Activated CD4-positive, alpha-beta T cell treated with anti-CD3 and anti-CD28 coated beads for 4 hours (primary cell): ENCODE data around the gene EBLN1.
"Not testable (repeated sequence)": the region's sequence is repeated elsewhere in the genome, so short reads cannot be mapped to it uniquely, and the experiment has no call there.

Experiments used
- DNase-seq, 2 donors: peaks; one replicate each; pipeline ENCODE4 v3.0.0-alpha.2; 2020

EBLN1 gene

DNA sequence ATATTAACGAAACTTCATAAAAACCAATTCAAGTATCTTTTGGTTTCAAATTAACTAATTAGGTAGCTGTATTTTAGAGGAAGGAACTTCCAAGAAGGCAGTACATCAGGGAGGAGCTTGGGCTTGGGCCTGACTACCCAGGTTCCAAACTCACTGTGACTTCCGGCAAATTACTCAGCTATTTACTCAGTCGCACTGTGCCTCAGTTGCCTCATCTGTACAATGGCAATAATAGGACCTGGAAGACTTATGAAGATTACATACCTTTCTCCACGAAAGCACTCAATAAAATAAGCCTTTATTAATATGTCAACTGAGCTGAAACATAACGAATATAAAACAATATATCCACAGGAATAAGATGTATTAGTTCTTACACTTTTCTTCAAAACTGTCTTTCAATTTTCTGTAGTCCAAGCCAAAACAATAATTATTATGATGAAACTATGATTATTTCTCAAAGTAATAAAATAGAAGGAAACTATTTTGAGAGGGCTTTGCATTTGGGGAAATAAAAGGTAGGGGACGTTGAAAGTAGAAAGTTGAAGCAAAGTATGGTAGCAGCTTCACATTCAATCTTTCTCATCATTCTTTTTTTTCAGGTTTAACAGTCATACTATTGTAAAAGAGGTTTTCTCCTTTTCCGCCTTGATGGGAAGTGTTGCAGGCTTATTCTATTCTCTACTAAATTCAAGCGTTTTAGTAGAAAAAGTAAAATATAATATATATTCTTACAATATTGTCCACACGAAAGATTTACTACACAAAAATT is 10.5 kb upstream of the EBLN1 start:
- DNase-seq = no peak

DNA sequence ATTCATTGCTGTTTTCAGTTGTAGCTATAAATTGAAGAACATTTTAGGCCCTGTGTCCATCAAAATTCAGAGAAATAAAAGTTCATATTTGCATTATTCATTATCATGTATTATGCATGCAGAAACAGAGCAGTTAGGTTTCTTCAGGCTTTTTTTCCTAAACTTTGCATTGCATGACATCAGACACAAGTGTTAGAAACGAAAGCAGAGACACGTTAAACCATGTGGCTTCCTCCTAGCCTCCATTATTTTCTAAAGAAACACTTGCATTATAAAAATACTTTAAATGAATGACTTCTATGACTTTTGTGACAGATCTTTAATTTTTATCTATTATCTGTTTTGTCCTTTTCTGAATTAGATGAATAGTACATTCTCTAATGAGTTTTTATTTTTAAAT is 8.8 kb upstream of the EBLN1 start:
- no peak for DNase-seq

DNA sequence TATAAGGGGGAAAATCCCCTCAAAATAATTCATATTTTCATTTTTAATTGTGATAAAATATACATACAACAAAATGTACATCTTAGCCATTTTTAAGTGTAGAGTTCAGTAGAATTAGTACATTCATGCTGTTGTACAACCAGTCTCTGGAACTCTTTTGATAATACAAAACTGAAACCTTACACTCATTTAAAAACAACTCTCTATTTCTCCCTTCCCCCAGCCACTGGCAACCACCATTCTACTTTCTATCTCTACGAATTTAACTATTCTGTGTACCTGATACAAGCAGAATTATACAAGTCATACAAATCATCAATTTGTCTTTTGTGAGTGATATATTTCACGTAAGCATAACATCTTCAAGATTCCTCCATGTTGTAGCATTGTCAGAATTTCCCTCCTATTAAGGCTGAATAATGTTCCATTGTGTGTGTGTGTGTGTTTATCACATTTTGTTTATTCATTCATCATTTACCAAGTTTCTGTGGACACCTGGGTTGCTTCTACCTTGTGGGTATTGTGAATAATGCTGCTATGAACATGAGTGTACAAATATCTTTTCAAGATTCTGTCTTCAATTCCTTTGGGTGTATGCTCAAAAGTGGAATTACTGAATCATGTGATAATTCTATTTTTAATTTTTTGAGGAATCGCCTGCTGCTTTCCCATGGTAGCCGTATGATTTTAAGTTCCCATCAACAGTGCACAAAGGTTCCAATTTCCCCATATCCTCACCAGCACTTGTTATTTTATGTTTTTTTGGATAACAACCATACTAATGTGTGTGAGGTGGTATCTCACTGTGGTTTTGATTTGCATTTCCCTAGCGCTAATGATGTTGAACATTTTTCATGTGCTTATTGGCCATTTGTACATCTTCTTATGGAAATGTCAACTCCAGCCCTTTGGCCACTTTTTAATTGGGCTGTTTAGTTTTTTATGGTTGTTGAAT is 4.7 kb upstream of the EBLN1 start:
- DNase-seq = no peak

DNA sequence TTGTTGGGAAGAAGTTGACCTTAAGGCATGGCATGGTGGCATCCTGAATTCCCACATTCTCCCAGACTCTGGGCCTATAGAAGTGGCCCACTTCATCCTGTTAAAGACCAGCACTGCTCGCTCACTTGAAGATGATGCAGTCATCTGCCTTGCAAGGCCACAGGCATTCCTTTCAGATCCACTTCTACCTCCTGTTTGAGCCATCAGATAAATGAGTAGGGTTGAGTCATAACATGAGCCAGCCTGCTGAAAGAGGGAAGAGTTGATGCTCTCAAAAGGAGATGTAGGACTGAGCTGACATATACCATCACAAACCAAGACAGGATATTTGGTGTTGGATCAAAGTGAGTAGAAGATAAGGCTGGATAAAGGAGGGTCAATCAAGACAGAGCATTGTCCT is 1.5 kb upstream of the EBLN1 start:
- DNase-seq = no peak

DNA sequence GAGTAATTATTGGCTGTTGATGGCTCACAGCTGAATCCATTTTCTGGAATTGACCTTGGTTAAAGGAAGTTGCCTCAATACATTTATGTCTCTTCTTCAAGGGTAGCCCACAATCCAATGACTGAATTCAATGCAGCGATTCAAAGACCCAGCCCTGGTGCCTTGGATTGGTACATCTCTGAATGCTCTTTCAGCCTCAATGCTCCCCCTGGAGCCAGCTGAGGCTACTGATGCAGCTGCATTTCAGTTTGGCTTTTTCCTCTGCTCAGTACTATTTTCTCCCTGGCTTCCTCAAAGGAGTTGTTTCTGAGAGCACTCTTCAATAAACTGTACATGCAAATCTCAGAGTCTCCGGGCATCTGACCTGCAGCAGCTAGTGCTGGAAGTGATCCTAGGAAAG is 633 bp upstream of the EBLN1 start:
- no peak for DNase-seq

DNA sequence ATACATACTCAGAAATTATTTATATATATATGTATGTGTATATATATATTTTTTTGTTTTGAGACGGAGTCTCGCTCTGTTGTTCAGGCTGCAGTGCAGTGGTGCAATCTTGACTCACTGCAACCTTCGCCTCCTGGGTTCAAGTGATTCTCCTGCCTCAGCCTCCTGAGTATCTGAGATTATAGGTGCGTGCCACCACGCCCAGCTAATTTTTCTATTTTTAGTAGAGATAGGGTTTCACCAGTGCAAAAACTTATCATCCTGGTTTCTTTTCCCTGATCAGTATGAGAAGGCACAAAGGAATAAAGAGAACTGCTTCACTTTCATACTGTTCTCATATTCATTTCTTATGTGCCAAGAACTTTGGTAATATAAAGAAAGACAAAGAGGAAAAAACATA is 731 bp downstream of the EBLN1 start:
- not testable (repeated sequence) for DNase-seq

DNA sequence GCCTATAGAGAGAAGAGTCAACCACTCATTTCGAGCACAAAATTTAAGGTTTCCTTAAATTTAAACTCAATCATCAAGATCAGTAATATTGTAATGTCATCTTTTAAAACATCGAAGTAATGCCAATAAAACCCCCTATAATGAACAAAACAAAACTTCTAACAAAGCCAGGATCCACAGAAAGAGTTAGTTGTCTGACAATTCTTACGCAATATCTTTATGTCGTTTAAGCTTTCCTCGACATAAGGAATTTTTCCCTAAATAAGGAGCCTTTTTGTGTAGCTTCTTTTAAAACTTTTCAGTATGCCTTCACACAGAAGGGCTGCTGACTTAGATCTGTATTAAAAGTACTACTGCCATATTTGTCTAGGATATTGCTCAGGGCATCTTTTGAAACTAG is 7.5 kb downstream of the EBLN1 start:
- DNase-seq = no peak

DNA sequence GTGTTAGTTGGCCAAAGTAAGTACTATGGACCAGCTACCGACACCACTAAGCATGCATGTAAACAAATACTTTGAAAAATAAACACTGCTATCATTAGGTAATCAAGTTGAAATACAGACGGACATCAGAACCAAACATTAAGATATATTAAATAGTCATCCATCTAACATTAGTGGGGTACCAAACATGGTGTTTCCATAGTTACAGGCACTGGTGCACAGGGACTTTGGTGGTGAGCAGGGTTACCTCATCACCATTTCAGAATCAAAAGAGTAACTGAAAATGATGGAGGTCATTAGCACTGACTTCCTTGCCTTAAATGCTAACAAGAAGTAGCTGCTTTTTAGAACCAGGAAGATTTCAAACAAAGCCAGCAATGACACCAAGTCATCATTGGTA is 23.9 kb downstream of the EBLN1 start:
- no peak for DNase-seq

DNA sequence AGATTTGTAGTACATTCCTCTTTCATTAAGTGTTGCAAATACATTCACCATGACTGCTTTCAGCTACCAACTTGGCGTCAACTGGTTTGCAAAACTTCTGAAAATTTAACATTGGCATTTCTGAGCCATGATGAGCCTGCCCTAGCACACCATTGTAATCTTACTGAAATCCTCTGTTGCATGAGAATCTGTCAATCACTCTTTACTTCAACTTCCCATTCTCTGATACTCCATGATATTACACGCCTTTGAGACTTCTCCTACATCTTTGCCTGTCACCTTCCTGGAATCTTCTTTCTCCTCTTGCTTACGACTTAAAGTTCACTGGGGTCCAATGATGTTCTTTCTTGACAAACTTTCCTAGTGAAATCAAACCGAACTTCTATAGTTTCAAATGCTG is 32.2 kb downstream of the EBLN1 start:
- DNase-seq = no peak

DNA sequence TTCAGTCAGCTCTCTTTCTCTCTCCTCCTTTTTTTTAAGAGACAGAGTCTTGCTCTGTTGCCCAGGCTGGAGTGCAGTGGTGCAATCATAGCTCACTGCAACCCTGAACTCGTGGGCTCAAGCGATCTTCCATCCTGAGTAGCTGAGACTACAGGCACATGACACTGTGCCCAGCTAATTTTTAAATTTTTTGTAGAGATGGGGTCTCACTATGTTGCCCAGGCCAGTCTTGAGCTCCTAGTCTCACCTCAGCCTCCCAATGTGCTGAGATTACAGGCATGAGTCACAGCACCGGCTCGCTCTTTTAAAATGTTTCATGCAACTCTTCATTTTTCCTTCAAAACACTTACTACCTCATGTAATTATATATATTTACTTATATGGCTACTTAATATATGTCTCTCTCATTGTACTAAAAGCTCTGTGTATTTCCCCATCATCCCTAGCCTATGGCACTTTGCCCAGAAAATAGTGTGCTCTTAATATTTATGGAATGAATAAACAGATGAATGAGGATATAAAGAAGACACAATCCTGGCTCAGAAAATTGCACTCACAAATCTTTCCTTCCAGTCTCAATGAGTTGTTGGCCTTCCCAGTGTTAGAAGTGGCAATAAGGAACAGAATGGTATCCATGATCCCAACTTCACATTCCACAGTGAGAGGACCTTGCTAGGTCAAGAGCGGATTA is 33.9 kb downstream of the EBLN1 start:
- no peak for DNase-seq

DNA sequence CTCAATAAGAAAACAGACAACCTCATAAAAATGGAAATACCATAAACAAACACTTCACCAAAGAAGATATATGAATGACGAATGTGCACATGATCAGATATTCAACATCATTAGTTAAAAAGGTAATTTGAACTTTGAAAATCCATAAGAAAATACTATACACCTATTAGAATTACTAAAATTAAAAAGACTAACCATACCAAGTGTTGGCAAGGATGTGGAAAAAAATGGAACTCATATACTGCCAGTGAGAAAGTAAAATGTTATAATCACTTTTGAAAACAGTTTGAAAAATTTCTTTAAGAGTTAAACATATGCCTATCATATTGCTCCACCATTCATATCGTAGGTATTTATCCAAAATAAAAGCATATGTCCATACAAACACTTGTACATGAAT is 37.1 kb downstream of the EBLN1 start:
- DNase-seq = no peak

DNA sequence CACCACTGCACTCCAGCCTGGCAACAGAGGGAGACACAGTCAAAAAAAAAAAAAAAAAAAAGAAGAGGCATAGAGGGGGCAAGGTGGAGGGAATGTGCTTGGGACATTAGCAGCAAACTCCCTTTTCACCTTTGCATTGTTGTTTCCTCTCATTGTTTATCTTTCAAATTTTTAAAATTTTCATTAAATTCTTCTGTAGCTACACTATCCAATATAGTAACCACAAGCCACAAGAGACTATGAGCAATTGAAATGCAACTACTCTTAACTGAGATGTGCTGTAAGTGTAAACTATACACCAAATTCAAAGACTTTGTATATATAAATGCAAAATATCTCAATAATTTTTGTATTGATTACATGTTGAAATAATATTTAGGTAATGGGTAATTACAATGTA is 43.4 kb downstream of the EBLN1 start:
- no peak for DNase-seq

DNA sequence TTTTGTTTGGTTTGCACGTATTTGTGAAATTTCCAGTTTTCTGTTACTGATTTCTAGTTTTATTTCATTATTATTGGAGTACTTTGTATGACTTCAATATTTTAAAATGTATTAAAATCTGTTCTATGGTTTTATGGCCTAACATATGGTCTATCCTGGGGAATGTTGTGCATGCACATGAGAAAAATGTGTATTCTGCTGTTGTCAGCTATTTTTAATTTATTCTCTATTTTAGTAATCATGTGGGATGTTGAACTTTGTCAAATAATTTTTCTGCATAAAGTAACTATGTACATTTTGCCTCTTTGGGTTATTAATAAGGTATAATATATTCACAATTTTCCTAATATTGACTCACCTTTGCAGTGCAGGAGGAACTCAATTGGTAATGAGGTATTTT is 46.7 kb downstream of the EBLN1 start:
- DNase-seq = no peak

DNA sequence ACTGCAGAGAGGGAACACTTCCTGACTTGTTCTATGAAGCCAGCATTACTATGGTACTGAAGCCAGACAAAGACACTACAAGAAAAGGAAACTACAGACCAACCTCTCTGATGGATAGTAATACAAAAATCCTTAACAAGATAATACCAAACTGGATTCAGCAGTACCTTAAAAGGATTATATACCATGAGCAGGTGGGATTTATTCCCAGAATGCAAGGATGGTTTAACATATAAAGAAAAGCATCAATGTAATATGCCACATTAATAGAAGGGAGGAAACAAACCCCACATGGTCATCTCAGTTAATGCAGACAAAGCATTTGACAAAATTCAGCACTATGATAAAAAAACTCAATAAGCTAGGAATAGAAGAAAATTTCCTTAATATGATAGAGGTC is 47.2 kb downstream of the EBLN1 start:
- no peak for DNase-seq

DNA sequence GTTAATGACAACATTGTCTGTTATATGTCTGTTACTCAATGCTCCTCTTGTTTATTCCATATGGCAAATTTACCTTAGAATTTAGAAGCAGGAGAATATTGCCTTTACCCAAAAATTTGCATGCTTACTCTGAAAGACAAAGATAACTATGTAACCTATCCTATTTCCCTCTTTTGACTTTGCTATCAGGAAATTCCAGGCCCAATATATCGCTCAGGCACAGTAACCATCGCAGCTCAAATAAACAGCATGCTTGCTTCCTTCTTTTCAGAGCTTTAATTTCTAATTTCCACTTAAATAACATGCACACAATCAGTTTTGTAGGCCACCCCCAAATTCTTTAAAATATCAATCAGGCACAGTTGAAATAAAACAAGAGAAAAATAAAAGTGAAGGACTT is 57.8 kb downstream of the EBLN1 start:
- DNase-seq = no peak

DNA sequence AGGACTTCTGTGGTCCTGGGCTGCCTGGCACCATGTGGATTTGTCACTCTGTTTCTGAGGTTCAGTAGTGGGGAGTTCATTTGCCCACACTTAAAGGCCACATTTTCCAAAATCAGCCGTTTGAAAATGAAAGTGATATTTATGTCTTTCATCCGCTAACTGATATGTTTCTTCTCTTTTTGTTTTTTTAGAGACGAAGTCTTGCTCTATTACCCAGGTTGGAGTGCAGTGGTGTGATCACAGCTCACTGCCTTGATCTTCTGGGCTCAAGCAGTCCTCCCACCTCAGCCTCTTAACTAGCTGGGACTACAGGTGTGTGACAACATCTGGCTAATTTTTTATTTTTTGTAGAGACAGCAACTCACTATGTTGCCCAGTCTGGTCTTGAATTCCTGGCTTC is 58.6 kb downstream of the EBLN1 start:
- DNase-seq = no peak
